Measurements from ENCODE around the gene FOXN4. TPM values are rescaled to one million over a fixed set of nuclear protein-coding genes. Genes with fewer than 3 reads are reported as not detected.

Gene FOXN4
- total and polyA plus RNA-seq, 2 donors from 2014 or later: 0.82 TPM; not detected in 1

- DNase-seq: peak in 1 of 5 donors; percentile 17
- Histone ChIP-seq H3K36me3 (ENCODE audit: control insufficient read depth in 2 of 3, insufficient read depth in 3 of 3, low read length in 3 of 3) (peaks cover 3 to 49% (median 48%) of the 10 kb centered on the region in 3 donors), H3K4me1 (ENCODE audit: control insufficient read depth in 2 of 3, insufficient read depth in 2 of 3, low read depth in 1 of 3, low read length in 3 of 3) (no peaks in the 10 kb centered on the region), H3K9me3 (ENCODE audit: control insufficient read depth in 2 of 3, insufficient read depth in 1 of 3, low read length in 3 of 3) (peaks cover 0 to 4% (median 0%) of the 10 kb centered on the region in 3 donors), H3K27me3 (ENCODE audit: control insufficient read depth, insufficient read depth, low read length) (no peaks in the 10 kb centered on the region), H3K27ac (ENCODE audit: low read depth in 2 of 2, low read length in 2 of 2) (no peak overlapping the region), H3K4me3 (ENCODE audit: low read length in 3 of 3) (no peak overlapping the region), H3K9ac (ENCODE audit: low read length in 3 of 3) (no peak overlapping the region)
- intact Hi-C loops (cut with DNase I): no loop called here
- FAIRE-seq: no peak
- TF ChIP-seq CTCF (IDR thresholded peaks at IDR 0.05; ENCODE audit: borderline replicate concordance, extremely low read depth, insufficient read depth): no peak
These were observed 53.7 kb downstream of the FOXN4 start for GRCh38 chr12:109255377-109255776.

- H3K9me3 ChIP-seq (ENCODE audit: control insufficient read depth in 2 of 3, insufficient read depth in 1 of 3, low read length in 3 of 3): peaks cover 0 to 4% (median 0%) of the 10 kb centered on the region in 3 donors
- H3K9ac ChIP-seq (ENCODE audit: low read length in 3 of 3): no peak overlapping the region
- no peak overlapping the region for H3K4me3 ChIP-seq (ENCODE audit: low read length in 3 of 3)
- H3K27me3 ChIP-seq (ENCODE audit: control insufficient read depth, insufficient read depth, low read length): no peaks in the 10 kb centered on the region
- TF ChIP-seq CTCF (IDR thresholded peaks at IDR 0.05; ENCODE audit: borderline replicate concordance, extremely low read depth, insufficient read depth): no peak
- peaks cover 3 to 47% (median 43%) of the 10 kb centered on the region in 3 donors for H3K36me3 ChIP-seq (ENCODE audit: control insufficient read depth in 2 of 3, insufficient read depth in 3 of 3, low read length in 3 of 3)
- H3K4me1 ChIP-seq (ENCODE audit: control insufficient read depth in 2 of 3, insufficient read depth in 2 of 3, low read depth in 1 of 3, low read length in 3 of 3): peaks cover 0 to 3% (median 0%) of the 10 kb centered on the region in 3 donors
- no peak overlapping the region for H3K27ac ChIP-seq (ENCODE audit: low read depth in 2 of 2, low read length in 2 of 2)
- FAIRE-seq (no peak), DNase-seq (no peak)
- intact Hi-C loops (cut with DNase I): no loop called here
These were observed 55.1 kb downstream of the FOXN4 start for GRCh38 chr12:109253913-109254544.

GRCh38 chr12:109252799-109253198, 56.3 kb downstream of the FOXN4 start:
- Histone ChIP-seq H3K4me1 (ENCODE audit: control insufficient read depth in 2 of 3, insufficient read depth in 2 of 3, low read depth in 1 of 3, low read length in 3 of 3) (peaks cover 0 to 7% (median under 1%) of the 10 kb centered on the region in 3 donors), H3K27ac (ENCODE audit: low read depth in 2 of 2, low read length in 2 of 2) (no peak overlapping the region), H3K9ac (ENCODE audit: low read length in 3 of 3) (no peak overlapping the region), H3K36me3 (ENCODE audit: control insufficient read depth in 2 of 3, insufficient read depth in 3 of 3, low read length in 3 of 3) (peaks cover 3 to 39% (median 38%) of the 10 kb centered on the region in 3 donors), H3K9me3 (ENCODE audit: control insufficient read depth in 2 of 3, insufficient read depth in 1 of 3, low read length in 3 of 3) (peaks cover 0 to 4% (median 0%) of the 10 kb centered on the region in 3 donors), H3K27me3 (ENCODE audit: control insufficient read depth, insufficient read depth, low read length) (no peaks in the 10 kb centered on the region), H3K4me3 (ENCODE audit: low read length in 3 of 3) (no peak overlapping the region)
- no peak for DNase-seq
- FAIRE-seq: no peak
- intact Hi-C loops (cut with DNase I): no loop called here
- no peak for TF ChIP-seq CTCF (IDR thresholded peaks at IDR 0.05; ENCODE audit: borderline replicate concordance, extremely low read depth, insufficient read depth)
